ENCODE results near the gene CD164L2.
A peak's percentile ranks its signal among the peaks of the same experiment; 100 is the strongest.

Gene CD164L2

DNA sequence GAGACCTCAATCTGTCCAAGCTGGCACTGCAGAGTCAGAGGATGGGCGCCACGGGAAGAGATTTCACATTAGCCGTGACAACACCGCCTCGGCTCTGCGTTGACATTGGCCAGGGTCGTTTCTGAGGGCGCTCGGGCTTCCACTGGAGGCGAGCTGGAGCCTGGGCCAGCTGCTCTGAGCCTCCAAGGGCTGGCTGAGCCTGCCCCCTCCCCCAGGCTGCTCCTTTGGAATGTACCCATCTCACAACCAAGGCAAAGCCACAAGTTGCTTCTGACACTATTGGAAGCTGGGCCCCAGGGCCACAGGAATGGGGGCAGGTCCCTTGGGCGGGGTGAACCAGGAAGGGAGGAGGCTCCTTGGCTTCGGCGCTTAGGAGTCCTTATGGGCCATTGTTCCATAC is 21.9 kb upstream of the CD164L2 start:
- no peak for DNase-seq (ENCODE audit: low spot score)

DNA sequence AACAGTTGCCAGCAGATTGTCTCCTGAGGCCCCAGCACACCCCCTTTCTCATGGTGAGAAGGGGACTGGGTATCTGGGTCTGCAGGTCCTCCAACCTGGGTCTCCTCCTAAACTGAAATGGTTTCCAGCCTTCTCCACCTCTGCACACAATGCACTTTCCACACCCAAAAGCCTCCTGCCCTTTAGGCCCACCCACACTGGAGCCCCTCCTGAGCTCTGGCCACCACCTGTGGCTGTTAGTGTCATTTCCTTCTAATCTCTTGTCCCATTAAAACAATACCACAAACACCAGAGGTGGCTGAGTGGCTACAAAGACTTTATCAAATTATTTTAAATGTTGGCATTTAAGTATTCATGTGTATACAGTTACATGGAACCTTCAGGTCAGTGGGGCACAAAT is 20.8 kb upstream of the CD164L2 start:
- DNase-seq (ENCODE audit: low spot score): no peak

DNA sequence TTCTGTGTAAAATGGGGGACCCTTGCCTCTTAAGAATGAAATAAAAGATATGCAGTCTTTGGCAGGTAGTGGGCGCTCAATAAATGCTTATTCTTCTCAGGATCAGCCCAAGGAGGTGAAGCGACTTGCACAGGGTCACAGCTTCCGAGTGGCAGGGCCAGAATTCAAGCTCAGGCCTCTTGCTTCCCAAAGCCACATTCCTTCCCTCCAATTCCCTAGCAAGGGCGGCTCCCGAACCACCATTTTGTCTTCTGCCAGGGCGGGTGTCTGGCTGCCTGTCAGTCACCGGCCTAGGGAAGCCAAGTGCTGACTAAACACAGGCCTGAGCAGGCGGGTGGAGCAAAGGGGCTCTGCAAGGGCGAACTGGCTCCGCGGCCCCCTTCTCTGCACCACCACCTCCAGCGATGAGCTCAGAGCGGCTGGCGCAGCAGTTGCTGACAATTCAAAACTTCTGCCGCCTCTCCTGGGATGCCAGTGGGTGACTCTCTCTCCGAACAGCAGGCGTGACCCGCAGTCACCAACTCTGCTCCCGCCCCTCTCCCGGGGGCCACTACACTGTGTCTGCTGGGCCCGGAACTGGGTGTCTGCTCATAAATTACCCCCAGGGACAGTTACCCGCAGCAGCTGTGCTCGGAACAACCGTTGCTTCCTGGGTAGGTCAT is 20.1 kb upstream of the CD164L2 start:
- no peak for DNase-seq (ENCODE audit: low spot score)

DNA sequence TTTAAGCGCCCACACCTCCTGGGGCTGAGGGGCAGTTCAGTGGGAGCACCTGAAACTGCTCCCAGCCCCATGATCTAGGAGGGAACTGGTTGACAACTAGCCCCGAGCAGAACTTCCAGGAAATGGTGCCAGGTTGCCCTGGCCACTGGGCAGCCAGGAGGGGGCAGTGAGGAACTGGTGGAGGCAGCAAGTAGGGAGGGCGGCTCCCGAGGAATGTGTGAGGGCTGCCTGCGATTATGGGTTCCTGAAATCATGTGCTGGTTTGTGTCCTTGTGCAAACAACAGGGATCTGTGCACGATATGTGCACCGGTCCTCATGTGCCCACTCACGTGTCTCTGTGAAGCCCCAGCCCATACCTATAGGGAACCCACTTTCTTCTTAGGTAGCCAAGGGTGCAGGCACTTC is 19.2 kb upstream of the CD164L2 start:
- DNase-seq (ENCODE audit: low spot score): peak; percentile 61

GRCh38 chr1:27400963-27401341 is 17.8 kb upstream of the CD164L2 start:
- no peak for DNase-seq (ENCODE audit: low spot score)

DNA sequence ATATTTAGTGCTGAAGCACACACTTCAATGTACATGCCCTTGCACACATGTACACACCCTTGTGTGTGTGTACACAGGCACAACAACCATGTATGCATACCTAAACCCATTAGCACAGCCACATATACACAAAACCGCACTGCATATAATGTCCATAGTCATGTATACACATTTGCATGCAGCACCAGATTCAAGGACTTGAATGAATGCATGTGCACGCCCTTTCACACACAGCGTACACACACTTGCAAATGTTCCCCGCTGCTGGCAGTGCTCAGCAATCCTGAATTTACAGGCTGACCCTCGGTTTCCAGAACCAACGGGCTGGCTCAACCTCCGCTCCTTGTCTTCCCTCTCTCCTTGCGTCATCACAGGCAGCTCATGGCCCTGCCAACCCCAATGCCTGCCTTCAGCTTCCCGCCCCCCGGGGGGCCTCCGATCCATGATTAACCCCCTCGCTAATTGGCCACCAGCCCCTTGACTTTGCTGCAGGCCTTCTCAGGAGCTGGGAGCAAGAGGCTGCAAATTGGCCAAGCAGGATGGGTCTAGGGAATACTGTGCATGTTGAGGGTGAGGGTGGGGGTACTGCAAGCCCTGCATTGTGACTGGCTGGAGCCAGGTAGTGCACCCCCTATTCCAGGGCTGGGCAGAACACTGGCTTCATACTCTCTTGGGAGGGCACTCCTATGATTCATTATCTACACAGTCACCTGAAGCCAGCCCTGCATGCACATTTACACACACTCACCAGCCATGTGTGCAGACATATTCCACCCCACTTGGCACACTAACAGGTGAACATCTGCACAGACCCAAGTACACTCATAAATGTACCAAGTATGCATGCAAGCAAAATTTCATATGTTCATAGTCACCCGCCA is 17.2 kb upstream of the CD164L2 start:
- DNase-seq (ENCODE audit: low spot score): no peak

GRCh38 chr1:27399251-27400025 is 16.3 kb upstream of the CD164L2 start:
- no peak for DNase-seq (ENCODE audit: low spot score)

GRCh38 chr1:27398405-27399149 is 15.4 kb upstream of the CD164L2 start:
- no peak for DNase-seq (ENCODE audit: low spot score)

GRCh38 chr1:27397749-27398148 is 14.6 kb upstream of the CD164L2 start:
- DNase-seq (ENCODE audit: low spot score): no peak

GRCh38 chr1:27397110-27397509 is 14.0 kb upstream of the CD164L2 start:
- no peak for DNase-seq (ENCODE audit: low spot score)

DNA sequence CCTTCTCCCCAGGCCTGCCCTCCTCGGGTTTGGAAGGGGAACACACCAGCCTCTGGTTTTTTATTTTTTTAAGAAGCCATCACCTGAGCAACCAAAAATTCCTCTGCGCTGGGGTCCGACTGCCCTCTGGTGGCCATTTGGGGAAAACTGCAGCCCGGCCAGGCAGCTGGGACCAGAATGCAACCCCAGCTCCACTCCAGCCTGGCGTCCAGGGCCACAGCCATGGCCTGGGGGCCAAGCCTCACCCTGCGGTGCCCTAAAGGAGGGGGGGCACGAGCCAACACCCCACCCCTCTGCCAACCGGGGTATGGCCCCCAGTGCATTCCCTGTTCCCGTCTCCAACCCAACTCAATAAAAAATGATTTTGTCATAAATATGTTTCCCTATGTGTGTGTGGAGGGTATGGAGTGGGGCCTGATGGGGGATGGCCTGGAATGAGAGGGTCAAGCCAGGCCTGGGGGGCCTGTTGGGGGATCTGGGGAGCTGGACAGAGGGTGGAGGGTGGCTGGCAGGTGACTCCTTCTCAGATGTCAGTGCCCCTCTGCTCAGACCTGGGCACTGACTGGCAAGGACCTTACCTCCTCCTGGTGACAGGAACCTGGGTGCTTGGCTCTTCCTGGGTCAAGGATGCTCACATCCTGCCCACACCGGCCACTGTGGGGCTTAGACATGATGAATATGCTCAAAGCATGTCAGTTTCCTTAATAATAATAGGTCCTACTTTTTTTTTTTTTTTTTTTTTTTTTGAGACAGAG is 12.5 kb upstream of the CD164L2 start:
- DNase-seq (ENCODE audit: low spot score): peak; percentile 69

DNA sequence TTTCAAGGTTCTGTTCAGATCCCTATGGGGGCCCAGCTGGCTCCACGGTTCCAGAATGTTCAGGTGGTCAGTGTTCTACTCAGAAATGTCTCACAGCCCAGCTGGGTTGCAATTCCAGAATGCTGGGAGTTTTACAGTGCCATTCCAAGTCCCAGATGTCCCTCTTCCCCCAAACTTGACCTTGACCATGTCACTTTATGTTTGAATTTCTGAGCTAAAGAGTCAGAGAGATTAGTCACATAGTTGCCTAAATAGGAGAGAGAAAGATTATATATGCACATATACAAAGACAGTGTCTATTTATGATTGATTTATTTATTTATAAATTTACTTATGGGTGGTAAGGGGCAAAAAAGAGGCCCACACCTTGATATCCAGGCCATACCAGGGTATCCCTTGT is 11.8 kb upstream of the CD164L2 start:
- no peak for DNase-seq (ENCODE audit: low spot score)

GRCh38 chr1:27394282-27394658 is 11.1 kb upstream of the CD164L2 start:
- DNase-seq (ENCODE audit: low spot score): no peak

GRCh38 chr1:27393641-27394281 is 10.6 kb upstream of the CD164L2 start:
- no peak for DNase-seq (ENCODE audit: low spot score)

DNA sequence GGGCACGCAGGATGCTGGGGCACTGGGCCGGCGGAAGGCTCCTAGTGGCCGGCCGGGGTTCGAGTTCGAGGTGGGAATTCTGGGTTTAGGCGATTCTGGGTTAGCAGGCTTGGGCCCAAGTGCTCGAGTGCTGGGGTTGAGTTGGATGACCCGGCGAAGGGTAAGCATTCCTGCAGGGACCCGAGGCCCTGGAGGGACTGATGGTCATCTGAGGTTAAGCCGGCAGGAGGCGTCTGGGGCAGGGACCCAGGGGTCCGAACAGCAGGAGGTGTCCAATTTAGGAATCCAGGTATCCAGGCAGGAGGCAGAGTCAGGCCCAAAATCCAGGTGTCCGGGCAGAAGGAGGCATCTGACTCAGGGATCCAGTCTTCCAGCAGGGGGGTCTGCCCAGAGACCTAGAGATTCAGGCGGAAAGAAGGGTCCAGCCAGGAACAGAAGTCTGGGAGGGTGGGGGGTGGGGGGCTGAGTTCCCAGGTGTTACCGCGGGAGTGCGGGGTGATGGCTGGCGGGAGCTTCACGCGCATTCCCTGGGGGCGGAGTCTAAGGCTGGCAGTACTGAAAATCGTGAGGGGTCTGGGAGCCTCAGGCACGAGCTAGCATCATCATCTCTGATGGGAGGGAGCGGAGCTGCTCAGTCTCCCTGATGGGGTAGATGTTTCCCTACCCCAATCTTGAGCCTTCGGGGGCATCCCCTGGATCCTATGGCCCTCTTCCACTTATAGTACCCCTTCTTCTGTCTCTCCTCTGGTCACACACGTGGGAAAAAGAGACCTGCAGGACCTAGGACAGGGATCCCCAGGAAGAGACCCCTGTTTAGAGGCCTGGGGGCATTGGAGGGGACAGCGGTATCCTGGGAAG is 9.9 kb upstream of the CD164L2 start:
- no peak for DNase-seq (ENCODE audit: low spot score)

- DNase-seq (ENCODE audit: low spot score): peak; percentile 82
Measured at GRCh38 chr1:27392096-27392777, 9.1 kb upstream of the CD164L2 start, which contains the start of gene GPR3. Gene GPR3 (plus strand): TSS chr1:27392622. CDS start chr1:27393799, 1,177 bp downstream.

DNA sequence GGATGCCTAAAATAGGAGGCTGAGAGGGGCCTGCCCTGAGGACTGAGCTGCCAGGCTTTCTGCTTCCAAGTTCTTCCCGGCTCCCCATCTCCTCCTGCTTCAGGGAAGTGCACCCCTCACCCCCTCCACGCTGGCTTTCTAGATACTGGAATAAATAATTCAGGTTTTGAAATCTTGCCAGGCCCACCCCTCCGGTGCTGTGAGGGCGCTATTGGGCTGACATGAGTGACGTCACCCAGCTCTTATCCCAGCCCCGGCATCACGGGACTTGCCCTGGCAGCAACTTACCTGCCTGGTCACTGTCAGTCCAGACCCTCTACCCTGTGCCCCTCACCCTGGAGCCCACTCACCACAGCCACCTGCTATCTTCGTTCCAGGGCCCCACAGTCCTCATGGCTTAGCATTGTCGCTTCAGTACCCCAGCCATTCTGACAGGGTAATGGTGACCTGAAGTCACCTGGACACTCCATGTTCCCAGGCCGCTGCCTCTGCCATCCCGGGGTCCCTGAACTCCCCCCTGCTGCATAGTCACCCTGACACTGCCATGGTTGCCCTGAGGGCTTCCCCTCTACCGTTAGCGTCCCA is 8.5 kb upstream of the CD164L2 start:
- peak; percentile 42 for DNase-seq (ENCODE audit: low spot score)

DNA sequence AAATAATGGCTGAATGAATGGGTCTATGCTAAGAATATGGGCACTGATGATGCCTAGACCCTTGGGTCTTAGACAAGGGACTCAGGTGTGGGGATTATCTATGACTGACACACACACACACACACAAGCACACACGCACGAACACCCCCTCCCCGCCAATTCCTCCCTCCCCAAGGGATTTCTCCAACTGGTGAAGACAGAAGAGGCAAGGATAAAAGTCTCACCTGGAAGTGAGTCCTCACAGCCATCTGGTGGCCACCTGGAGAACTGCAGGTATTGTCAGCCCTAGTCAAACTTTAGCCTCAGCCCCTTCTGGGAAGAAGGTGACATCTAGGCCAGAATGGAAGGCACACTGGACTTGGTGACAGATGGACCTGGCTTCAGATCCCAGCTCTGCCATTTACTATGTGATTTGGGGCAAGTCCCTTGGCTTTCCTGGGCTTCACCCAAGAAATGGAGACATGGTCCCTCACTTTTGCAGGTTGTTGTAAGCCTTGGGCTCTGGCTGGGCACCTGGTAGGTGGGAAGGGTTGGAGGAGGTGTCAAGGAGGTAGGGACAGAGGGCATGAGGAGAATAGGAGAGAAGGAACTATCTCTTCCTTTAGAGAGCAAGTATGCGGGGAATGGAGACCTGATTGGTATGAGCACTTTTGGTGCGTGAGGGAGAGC is 5.3 kb upstream of the CD164L2 start:
- DNase-seq (ENCODE audit: low spot score): no peak
